ENCODE data around the gene RYR2. TPM values are rescaled to one million over a fixed set of nuclear protein-coding genes. Genes with fewer than 3 reads are reported as not detected.

The RYR2 gene
- total and polyA plus RNA-seq, 3 donors from 2014 or later = 5.4 to 9.5 (median 9.1) TPM

DNA sequence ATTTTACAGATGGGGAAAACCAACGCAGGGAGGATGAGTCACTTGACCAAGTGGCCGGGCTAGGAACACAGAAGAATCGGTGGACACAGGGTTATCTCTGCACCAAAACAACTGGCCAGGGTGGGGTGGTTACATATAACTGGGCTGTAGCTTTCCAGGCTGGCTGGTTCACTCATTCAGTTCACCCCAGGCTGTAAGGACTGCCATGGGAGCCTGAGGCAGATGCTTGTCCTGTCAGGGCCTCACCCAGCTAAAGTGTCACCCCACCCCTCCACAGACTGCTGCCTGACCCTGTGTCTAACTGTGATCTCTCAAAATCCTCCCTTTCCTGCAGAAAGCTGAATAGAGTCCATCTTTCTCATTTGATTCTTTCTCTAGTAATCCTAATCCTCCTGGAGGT, 387.3 kb downstream of the RYR2 start:
- no peak for DNase-seq
- H3K9me3 ChIP-seq = no peaks in the 10 kb centered on the region
- no peak overlapping the region for H3K4me3 ChIP-seq
- no peak overlapping the region for H3K27ac ChIP-seq
- TF ChIP-seq POLR2A (IDR thresholded peaks at IDR 0.05) = no peak
- TF ChIP-seq, protein P1, sequence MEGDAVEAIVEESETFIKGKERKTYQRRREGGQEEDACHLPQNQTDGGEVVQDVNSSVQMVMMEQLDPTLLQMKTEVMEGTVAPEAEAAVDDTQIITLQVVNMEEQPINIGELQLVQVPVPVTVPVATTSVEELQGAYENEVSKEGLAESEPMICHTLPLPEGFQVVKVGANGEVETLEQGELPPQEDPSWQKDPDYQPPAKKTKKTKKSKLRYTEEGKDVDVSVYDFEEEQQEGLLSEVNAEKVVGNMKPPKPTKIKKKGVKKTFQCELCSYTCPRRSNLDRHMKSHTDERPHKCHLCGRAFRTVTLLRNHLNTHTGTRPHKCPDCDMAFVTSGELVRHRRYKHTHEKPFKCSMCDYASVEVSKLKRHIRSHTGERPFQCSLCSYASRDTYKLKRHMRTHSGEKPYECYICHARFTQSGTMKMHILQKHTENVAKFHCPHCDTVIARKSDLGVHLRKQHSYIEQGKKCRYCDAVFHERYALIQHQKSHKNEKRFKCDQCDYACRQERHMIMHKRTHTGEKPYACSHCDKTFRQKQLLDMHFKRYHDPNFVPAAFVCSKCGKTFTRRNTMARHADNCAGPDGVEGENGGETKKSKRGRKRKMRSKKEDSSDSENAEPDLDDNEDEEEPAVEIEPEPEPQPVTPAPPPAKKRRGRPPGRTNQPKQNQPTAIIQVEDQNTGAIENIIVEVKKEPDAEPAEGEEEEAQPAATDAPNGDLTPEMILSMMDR (IDR thresholded peaks at IDR 0.05) = no peak
- no peaks in the 10 kb centered on the region for H3K27me3 ChIP-seq
- 58 to 81% methylated on average over 3 of the region's 3 CpGs for WGBS, 2 donors
- intact Hi-C loops (cut with DNase I; ENCODE audit: low total_unique reads) = no loop called here
- H3K4me1 ChIP-seq = no peaks in the 10 kb centered on the region
- no peaks in the 10 kb centered on the region for H3K36me3 ChIP-seq (ENCODE audit: low read depth, missing control alignments)

DNA sequence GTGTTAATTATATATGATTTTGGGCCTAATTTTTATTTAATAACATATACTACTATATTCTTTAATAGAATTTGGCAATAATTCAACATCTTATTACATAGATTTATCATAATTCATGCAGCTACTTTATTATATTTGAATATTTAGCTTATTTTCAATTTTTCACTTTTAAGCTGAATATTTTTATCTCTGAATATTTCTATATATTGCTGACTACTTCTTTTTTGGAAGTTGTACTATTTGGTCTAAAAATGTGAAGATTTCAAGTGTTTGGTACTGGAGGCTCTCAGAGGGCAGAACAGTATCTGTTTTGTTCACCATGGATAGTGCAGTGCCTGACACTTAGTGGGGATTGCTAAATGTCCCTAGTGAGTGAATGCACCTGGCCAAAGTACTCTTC, 389.5 kb downstream of the RYR2 start:
- intact Hi-C loops (cut with DNase I; ENCODE audit: low total_unique reads) = no loop called here
- TF ChIP-seq, protein P1 (IDR thresholded peaks at IDR 0.05) = no peak
- TF ChIP-seq POLR2A (IDR thresholded peaks at IDR 0.05) = no peak
- Histone ChIP-seq H3K4me1 (no peaks in the 10 kb centered on the region), H3K27ac (no peak overlapping the region), H3K9me3 (no peaks in the 10 kb centered on the region), H3K27me3 (no peaks in the 10 kb centered on the region), H3K4me3 (no peak overlapping the region), H3K36me3 (ENCODE audit: low read depth, missing control alignments) (no peaks in the 10 kb centered on the region)
- no peak for DNase-seq

DNA sequence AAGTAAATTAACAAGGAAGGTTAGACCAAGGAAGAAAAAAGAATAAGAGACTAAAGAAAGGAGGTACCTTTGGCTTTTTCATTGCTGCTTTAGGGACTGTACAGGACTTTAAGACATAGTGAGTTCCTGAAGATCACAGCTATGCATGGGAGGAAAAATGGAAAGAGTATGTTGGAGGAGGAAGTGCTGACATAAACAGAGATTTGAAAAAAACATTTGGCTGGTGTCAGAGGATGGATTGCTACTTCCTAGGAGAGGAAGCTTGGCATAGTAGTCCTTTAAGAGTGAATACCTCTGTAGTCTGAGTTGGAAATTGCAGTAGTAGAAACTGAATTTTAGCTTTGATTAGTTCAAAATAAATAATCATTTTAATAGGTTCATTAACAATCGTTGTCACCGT, 398.4 kb downstream of the RYR2 start:
- TF ChIP-seq, protein P1 (IDR thresholded peaks at IDR 0.05) = no peak
- TF ChIP-seq POLR2A (IDR thresholded peaks at IDR 0.05) = no peak
- intact Hi-C loops (cut with DNase I; ENCODE audit: low total_unique reads) = no loop called here
- Histone ChIP-seq H3K9me3 (no peaks in the 10 kb centered on the region), H3K27me3 (no peaks in the 10 kb centered on the region), H3K27ac (no peak overlapping the region), H3K4me3 (no peak overlapping the region), H3K4me1 (no peaks in the 10 kb centered on the region), H3K36me3 (ENCODE audit: low read depth, missing control alignments) (no peaks in the 10 kb centered on the region)
- 60 to 72% methylated on average over 2 of the region's 2 CpGs for WGBS, 2 donors
- no peak for DNase-seq

DNA sequence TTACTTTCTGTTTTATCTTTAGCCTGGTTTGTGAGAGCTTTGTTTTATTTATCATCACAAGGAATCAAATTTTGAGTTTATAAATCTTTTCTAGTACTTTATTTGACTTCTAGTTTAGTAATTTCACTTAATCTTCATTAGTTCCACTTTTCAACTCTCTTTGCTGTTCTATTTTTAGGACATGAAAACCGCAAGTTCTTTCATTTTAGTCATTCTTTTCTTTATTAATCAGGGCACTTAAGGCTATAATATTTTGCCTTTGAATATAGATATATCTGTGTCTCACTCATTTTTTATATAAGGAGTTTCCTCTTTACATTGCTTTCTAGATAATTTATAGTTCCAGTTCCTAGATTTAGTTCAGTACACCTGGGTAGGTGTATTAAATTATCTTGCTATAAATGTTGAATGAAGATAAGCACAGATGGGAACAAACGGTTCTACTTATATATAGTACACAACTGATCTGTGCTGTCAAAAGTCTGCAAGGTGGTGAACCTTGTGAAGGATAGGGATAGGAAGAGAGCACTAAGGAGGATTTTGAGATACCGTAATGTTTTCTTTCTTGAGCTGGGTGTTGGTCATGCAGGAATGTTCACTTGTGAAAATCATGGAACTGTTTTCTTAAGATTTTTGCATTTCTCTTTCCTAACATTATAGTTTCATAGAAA, 402.3 kb downstream of the RYR2 start:
- no peaks in the 10 kb centered on the region for H3K4me1 ChIP-seq
- WGBS, 2 donors = 69 to 79% methylated on average over 3 of the region's 3 CpGs
- DNase-seq = no peak
- H3K4me3 ChIP-seq = no peak overlapping the region
- H3K27me3 ChIP-seq = no peaks in the 10 kb centered on the region
- TF ChIP-seq POLR2A (IDR thresholded peaks at IDR 0.05) = no peak
- TF ChIP-seq, protein P1 (IDR thresholded peaks at IDR 0.05) = no peak
- no peaks in the 10 kb centered on the region for H3K36me3 ChIP-seq (ENCODE audit: low read depth, missing control alignments)
- intact Hi-C loops (cut with DNase I; ENCODE audit: low total_unique reads) = no loop called here
- no peaks in the 10 kb centered on the region for H3K9me3 ChIP-seq
- H3K27ac ChIP-seq = no peak overlapping the region

DNA sequence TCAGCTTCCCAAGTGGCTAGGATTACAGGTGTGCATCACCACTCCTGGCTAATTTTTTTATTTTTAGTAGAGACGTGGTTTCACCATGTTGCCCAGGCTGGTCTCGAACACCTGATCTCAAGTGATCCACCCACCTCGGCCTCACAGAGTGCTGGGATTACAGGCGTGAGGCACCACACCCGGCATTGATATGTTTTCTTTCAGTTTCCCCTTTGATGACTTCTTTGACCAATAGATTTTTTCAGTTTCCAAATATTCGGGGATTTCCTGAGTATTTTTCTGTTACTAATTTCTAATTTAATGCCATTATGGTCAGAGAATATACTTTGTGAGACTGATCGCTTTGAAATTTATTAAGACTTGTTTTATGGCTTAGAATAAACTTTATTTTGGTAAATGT, 406.1 kb downstream of the RYR2 start:
- DNase-seq = no peak
- Histone ChIP-seq H3K27ac (no peak overlapping the region), H3K9me3 (no peaks in the 10 kb centered on the region), H3K4me3 (no peak overlapping the region), H3K4me1 (no peaks in the 10 kb centered on the region), H3K27me3 (no peaks in the 10 kb centered on the region), H3K36me3 (ENCODE audit: low read depth, missing control alignments) (no peaks in the 10 kb centered on the region)
- no peak for TF ChIP-seq POLR2A (IDR thresholded peaks at IDR 0.05)
- TF ChIP-seq, protein P1 (IDR thresholded peaks at IDR 0.05) = no peak
- intact Hi-C loops (cut with DNase I; ENCODE audit: low total_unique reads) = no loop called here
- 89 to 90% methylated on average over 7 of the region's 7 CpGs for WGBS, 2 donors
